Hepatocyte (in vitro differentiated cells): Measurements from ENCODE around the gene TKTL2. TPM values are rescaled to one million over a fixed set of nuclear protein-coding genes. Genes with fewer than 3 reads are reported as not detected.

Experiments
- DNase-seq: peaks from one replicate; pipeline ENCODE4 v3.0.0-alpha.2; 2016; ENCODE audit warnings: low spot score
- H2AFZ ChIP-seq: fragments of 200-600 bp; sonication (generic); 2 replicates; pipeline ENCODE4 v1.6.0; 2016; ENCODE audit warnings: antibody characterized with exemption, mild to moderate bottlenecking
- H3K27ac ChIP-seq: fragments of 200-600 bp; sonication (generic); 2 replicates; pipeline ENCODE4 v1.5.1; 2016; ENCODE audit warnings: mild to moderate bottlenecking
- H3K27me3 ChIP-seq: fragments of 200-600 bp; sonication (generic); 2 replicates; pipeline ENCODE4 v1.6.1; 2016
- H3K36me3 ChIP-seq: fragments of 200-600 bp; sonication (generic); replicated peaks from 2 replicates; pipeline ENCODE4 v1.5.1; 2016; ENCODE audit warnings: low read depth; ENCODE audit not compliant: insufficient read depth
- H3K4me1 ChIP-seq: fragments of 200-600 bp; sonication (generic); 2 replicates; pipeline ENCODE4 v1.5.1; 2016; ENCODE audit warnings: mild to moderate bottlenecking, moderate library complexity; ENCODE audit not compliant: insufficient read depth
- H3K4me2 ChIP-seq: fragments of 200-600 bp; sonication (generic); 2 replicates; pipeline ENCODE4 v1.6.0; 2016
- H3K4me3 ChIP-seq: fragments of 200-600 bp; sonication (generic); 2 replicates; pipeline ENCODE4 v1.5.1; 2016; ENCODE audit warnings: mild to moderate bottlenecking
- H3K79me2 ChIP-seq: fragments of 200-600 bp; sonication (generic); 2 replicates; pipeline ENCODE4 v1.6.0; 2017; ENCODE audit warnings: mild to moderate bottlenecking
- H3K9me2 ChIP-seq: fragments of 200-600 bp; sonication (generic); replicated peaks from 2 replicates; pipeline ENCODE4 v1.6.0; 2017; ENCODE audit warnings: mild to moderate bottlenecking; ENCODE audit not compliant: insufficient read depth
- H3K9me3 ChIP-seq: fragments of 200-600 bp; sonication (generic); 2 replicates; pipeline ENCODE4 v1.5.1; 2016; ENCODE audit warnings: low read depth, mild to moderate bottlenecking
- H4K20me1 ChIP-seq: fragments of 200-600 bp; sonication (generic); 2 replicates; pipeline ENCODE4 v1.6.0; 2016; ENCODE audit warnings: mild to moderate bottlenecking; ENCODE audit not compliant: insufficient read depth, poor library complexity, severe bottlenecking
- CTCF ChIP-seq: fragments of 200-600 bp; sonication (generic); IDR thresholded peaks from 2 replicates; pipeline ENCODE4 v1.5.1; 2016; ENCODE audit warnings: antibody characterized with exemption, mild to moderate bottlenecking; ENCODE audit not compliant: poor library complexity
- EZH2 ChIP-seq: fragments of 200-600 bp; sonication (generic); IDR thresholded peaks from 2 replicates; pipeline ENCODE4 v1.6.1; 2016; ENCODE audit warnings: antibody characterized with exemption, mild to moderate bottlenecking, borderline replicate concordance
- EZH2phosphoT487 ChIP-seq: fragments of 200-600 bp; sonication (generic); IDR thresholded peaks from one replicate; pipeline ENCODE4 v1.6.1; 2018; ENCODE audit warnings: antibody characterized with exemption, mild to moderate bottlenecking, low read depth, moderate library complexity; ENCODE audit not compliant: unreplicated experiment, severe bottlenecking
- WGBS: methylation state at CpG from one replicate; pipeline ENCODE4 v1.1.6; 2016; ENCODE audit warnings: low lambda C conversion rate; ENCODE audit errors: missing lambda C conversion rate; 5-methylcytosine and 5-hydroxymethylcytosine counted together
- polyA plus RNA-seq: library from polyadenylated mRNA; unstranded; fragments of >200 nt; fragmentation: Nextera tagmentation; extraction: Ambion mirVana; gene quantifications from 2 replicates; pipeline ENCODE4 v1.2.1, GENCODE V29; 2016
- total RNA-seq: library from RNA; depleted of rRNA; stranded (reverse); fragments of >200 nt; gene quantifications from 2 replicates; pipeline ENCODE4 v1.2.3, GENCODE V29; 2014

The TKTL2 gene
- total and polyA plus RNA-seq, 2 experiments from 2014 or later: not detected

GRCh38 chr4:163476761-163477438 lies 3.3 kb upstream of the TKTL2 start:
- H4K20me1 ChIP-seq: no peaks in the 10 kb centered on the region
- no peak overlapping the region for H3K4me2 ChIP-seq
- no peaks in the 10 kb centered on the region for H3K27me3 ChIP-seq
- WGBS: 92% methylated on average over 5 of the region's 5 CpGs
- DNase-seq: no peak
- H3K27ac ChIP-seq: no peak overlapping the region
- no peaks in the 10 kb centered on the region for H3K9me3 ChIP-seq
- no peak for TF ChIP-seq EZH2phosphoT487
- TF ChIP-seq EZH2: no peak
- no peak for TF ChIP-seq CTCF
- no peaks in the 10 kb centered on the region for H3K36me3 ChIP-seq
- H3K79me2 ChIP-seq: no peaks in the 10 kb centered on the region
- H2AFZ ChIP-seq: no peak overlapping the region
- H3K4me1 ChIP-seq: no peaks in the 10 kb centered on the region
- no peaks in the 10 kb centered on the region for H3K9me2 ChIP-seq
- H3K4me3 ChIP-seq: no peak overlapping the region

GRCh38 chr4:163474027-163474426 lies 473 bp upstream of the TKTL2 start:
- Histone ChIP-seq H2AFZ (no peak overlapping the region), H3K79me2 (no peaks in the 10 kb centered on the region), H3K4me3 (no peak overlapping the region), H3K36me3 (no peaks in the 10 kb centered on the region), H4K20me1 (no peaks in the 10 kb centered on the region), H3K27me3 (no peaks in the 10 kb centered on the region), H3K4me2 (no peak overlapping the region), H3K4me1 (no peaks in the 10 kb centered on the region), H3K9me2 (no peaks in the 10 kb centered on the region), H3K9me3 (no peaks in the 10 kb centered on the region), H3K27ac (no peak overlapping the region)
- no peak for DNase-seq
- 96% methylated on average over 3 of the region's 3 CpGs for WGBS
- no peak for TF ChIP-seq EZH2phosphoT487
- no peak for TF ChIP-seq CTCF
- TF ChIP-seq EZH2: no peak

- no peaks in the 10 kb centered on the region for H3K79me2 ChIP-seq
- no peak overlapping the region for H3K4me3 ChIP-seq
- no peaks in the 10 kb centered on the region for H3K27me3 ChIP-seq
- H3K36me3 ChIP-seq: no peaks in the 10 kb centered on the region
- H3K4me2 ChIP-seq: no peak overlapping the region
- no peak overlapping the region for H3K27ac ChIP-seq
- 95% methylated on average over 14 of the region's 14 CpGs for WGBS
- no peaks in the 10 kb centered on the region for H3K9me2 ChIP-seq
- H3K4me1 ChIP-seq: no peaks in the 10 kb centered on the region
- no peaks in the 10 kb centered on the region for H3K9me3 ChIP-seq
- H4K20me1 ChIP-seq: no peaks in the 10 kb centered on the region
- TF ChIP-seq EZH2phosphoT487 (no peak), CTCF (no peak), EZH2 (no peak)
- DNase-seq: no peak
- no peak overlapping the region for H2AFZ ChIP-seq
These were observed 424 bp downstream of the TKTL2 start for GRCh38 chr4:163473130-163473529.
